K562 (cell line): ENCODE results near the gene SLIT1.

Experiments used
- CAMTA2 ChIP-seq: fragments of 250-450 bp; sonication (Bioruptor Pico); conservative IDR thresholded peaks from 2 replicates; pipeline ENCODE4 v1.5.1; 2022
- CBX5 ChIP-seq: IDR thresholded peaks from 2 replicates; pipeline ENCODE4 v1.6.1; 2014; ENCODE audit warnings: low read depth, borderline replicate concordance
- GABPA ChIP-seq: fragments of 200-800 bp; sonication (Bioruptor generic); conservative IDR thresholded peaks from 2 replicates; pipeline ENCODE4 v1.6.1; 2016; ENCODE audit warnings: low read depth, missing genetic modification characterization, missing compliant biosample characterization
- IRF2 ChIP-seq: sonication (generic); formaldehyde crosslinking; IDR thresholded peaks from 2 replicates; pipeline ENCODE4 v1.8.1; 2022; ENCODE audit warnings: mild to moderate bottlenecking, missing genetic modification reagents
- KLF13 ChIP-seq: fragments of 450-650 bp; IDR thresholded peaks from 2 replicates; pipeline ENCODE4 v1.6.1; 2016; ENCODE audit warnings: missing genetic modification characterization, low read depth, mild to moderate bottlenecking, missing compliant biosample characterization, moderate library complexity, borderline replicate concordance
- MAFK ChIP-seq: IDR thresholded peaks from 2 replicates; pipeline ENCODE4 v1.6.1; 2011; ENCODE audit warnings: low read length, improper control_type of control experiment
- NONO ChIP-seq, 2 experiments: fragments of 200-400 bp in 1 of 2; fragments of 450-650 bp in 1 of 2; formaldehyde crosslinking in 1 of 2; IDR thresholded peaks; 2 replicates each; pipeline ENCODE4 v1.6.1; 2017; ENCODE audit warnings: low read depth in 2 of 2, mild to moderate bottlenecking in 2 of 2, moderate library complexity in 2 of 2, low read length in 1 of 2
- SRSF7 ChIP-seq: fragments of 200-400 bp; formaldehyde crosslinking; optimal IDR thresholded peaks from 2 replicates; pipeline ENCODE3; 2017; ENCODE audit warnings: mild to moderate bottlenecking, low read depth, low read length
- TF ChIP-seq, protein P1 (sequence below), 3 experiments: IDR thresholded peaks in 2 of 3; conservative IDR thresholded peaks in 1 of 3; 2 replicates each; pipeline ENCODE4 v1.5.1; 2011 to 2012; ENCODE audit warnings: low read length in 3 of 3, mild to moderate bottlenecking in 3 of 3, control low read depth in 2 of 3, improper control_type of control experiment in 1 of 3, inconsistent platforms in 1 of 3, low read depth in 1 of 3, mixed read lengths in 1 of 3, moderate library complexity in 1 of 3; ENCODE audit not compliant: insufficient read depth in 2 of 3
- TF ChIP-seq, protein P2 (sequence below): sonication (generic); formaldehyde crosslinking; IDR thresholded peaks from 2 replicates; pipeline ENCODE4 v1.9.0; 2022; ENCODE audit warnings: mild to moderate bottlenecking, missing genetic modification reagents
- TF ChIP-seq, protein P3 (sequence below): sonication (generic); formaldehyde crosslinking; IDR thresholded peaks from 2 replicates; pipeline ENCODE4 v1.8.0; 2022; ENCODE audit warnings: mild to moderate bottlenecking, missing genetic modification reagents
- TF ChIP-seq, protein P4 (sequence below): sonication (generic); formaldehyde crosslinking; IDR thresholded peaks from 2 replicates; pipeline ENCODE4 v1.8.1; 2023; ENCODE audit warnings: mild to moderate bottlenecking, missing genetic modification reagents, moderate library complexity
- TF ChIP-seq, protein P5 (sequence below): sonication (generic); formaldehyde crosslinking; IDR thresholded peaks from 2 replicates; pipeline ENCODE4 v1.9.0; 2022; ENCODE audit warnings: mild to moderate bottlenecking, missing genetic modification reagents

DNA sequence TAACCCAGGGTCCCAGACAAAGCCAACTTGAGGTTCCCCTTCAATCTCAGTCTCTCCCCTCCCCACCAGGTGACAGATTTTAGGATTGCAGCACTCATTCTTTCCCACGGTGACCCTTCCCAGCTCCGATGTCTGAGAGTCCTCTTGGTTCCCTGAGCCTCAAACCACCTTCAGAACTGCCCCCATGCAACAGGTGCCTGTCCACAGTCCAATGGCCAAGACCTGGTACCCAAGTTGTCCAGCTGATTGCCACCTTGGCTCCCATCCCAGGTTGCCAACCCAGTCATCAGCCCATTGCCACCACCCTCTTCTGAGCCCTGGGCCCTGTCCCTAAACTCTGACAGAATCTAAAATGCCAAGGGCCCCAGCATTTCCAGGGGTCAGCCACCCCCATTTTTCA lies 53.5 kb downstream of the SLIT1 start:
- TF ChIP-seq, protein P1, sequence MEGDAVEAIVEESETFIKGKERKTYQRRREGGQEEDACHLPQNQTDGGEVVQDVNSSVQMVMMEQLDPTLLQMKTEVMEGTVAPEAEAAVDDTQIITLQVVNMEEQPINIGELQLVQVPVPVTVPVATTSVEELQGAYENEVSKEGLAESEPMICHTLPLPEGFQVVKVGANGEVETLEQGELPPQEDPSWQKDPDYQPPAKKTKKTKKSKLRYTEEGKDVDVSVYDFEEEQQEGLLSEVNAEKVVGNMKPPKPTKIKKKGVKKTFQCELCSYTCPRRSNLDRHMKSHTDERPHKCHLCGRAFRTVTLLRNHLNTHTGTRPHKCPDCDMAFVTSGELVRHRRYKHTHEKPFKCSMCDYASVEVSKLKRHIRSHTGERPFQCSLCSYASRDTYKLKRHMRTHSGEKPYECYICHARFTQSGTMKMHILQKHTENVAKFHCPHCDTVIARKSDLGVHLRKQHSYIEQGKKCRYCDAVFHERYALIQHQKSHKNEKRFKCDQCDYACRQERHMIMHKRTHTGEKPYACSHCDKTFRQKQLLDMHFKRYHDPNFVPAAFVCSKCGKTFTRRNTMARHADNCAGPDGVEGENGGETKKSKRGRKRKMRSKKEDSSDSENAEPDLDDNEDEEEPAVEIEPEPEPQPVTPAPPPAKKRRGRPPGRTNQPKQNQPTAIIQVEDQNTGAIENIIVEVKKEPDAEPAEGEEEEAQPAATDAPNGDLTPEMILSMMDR (IDR thresholded peaks at IDR 0.05 in 2 of 3, conservative IDR thresholded peaks at IDR 0.05 in 1 of 3; ENCODE audit: insufficient read depth in 2 of 3, low read depth in 1 of 3, low read length in 3 of 3), result no peak
- TF ChIP-seq, protein P2, sequence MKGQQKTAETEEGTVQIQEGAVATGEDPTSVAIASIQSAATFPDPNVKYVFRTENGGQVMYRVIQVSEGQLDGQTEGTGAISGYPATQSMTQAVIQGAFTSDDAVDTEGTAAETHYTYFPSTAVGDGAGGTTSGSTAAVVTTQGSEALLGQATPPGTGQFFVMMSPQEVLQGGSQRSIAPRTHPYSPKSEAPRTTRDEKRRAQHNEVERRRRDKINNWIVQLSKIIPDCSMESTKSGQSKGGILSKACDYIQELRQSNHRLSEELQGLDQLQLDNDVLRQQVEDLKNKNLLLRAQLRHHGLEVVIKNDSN, result no peak
- no peak for TF ChIP-seq GABPA (tag)
- TF ChIP-seq MAFK, result no peak
- no peak for TF ChIP-seq SRSF7
- TF ChIP-seq, protein P3, sequence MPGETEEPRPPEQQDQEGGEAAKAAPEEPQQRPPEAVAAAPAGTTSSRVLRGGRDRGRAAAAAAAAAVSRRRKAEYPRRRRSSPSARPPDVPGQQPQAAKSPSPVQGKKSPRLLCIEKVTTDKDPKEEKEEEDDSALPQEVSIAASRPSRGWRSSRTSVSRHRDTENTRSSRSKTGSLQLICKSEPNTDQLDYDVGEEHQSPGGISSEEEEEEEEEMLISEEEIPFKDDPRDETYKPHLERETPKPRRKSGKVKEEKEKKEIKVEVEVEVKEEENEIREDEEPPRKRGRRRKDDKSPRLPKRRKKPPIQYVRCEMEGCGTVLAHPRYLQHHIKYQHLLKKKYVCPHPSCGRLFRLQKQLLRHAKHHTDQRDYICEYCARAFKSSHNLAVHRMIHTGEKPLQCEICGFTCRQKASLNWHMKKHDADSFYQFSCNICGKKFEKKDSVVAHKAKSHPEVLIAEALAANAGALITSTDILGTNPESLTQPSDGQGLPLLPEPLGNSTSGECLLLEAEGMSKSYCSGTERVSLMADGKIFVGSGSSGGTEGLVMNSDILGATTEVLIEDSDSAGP (CRISPR knock-in tag), result no peak
- no peak for TF ChIP-seq KLF13 (tag)
- TF ChIP-seq, protein P4, sequence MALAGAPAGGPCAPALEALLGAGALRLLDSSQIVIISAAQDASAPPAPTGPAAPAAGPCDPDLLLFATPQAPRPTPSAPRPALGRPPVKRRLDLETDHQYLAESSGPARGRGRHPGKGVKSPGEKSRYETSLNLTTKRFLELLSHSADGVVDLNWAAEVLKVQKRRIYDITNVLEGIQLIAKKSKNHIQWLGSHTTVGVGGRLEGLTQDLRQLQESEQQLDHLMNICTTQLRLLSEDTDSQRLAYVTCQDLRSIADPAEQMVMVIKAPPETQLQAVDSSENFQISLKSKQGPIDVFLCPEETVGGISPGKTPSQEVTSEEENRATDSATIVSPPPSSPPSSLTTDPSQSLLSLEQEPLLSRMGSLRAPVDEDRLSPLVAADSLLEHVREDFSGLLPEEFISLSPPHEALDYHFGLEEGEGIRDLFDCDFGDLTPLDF (CRISPR knock-in tag), result no peak
- no peak for TF ChIP-seq NONO (IDR thresholded peaks at IDR 0.05; ENCODE audit: low read depth in 2 of 2, low read length in 1 of 2)
- TF ChIP-seq IRF2 (CRISPR knock-in tag), result no peak
- no peak for TF ChIP-seq CBX5
- TF ChIP-seq, protein P5, sequence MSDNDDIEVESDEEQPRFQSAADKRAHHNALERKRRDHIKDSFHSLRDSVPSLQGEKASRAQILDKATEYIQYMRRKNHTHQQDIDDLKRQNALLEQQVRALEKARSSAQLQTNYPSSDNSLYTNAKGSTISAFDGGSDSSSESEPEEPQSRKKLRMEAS, result no peak
- no peak for TF ChIP-seq CAMTA2 (CRISPR knock-in tag)
